K562 (cell line): ENCODE data around the gene ATP5MK. TPM values are rescaled to one million over a fixed set of nuclear protein-coding genes. Genes with fewer than 3 reads are reported as not detected.

Experiments used
- BCL6 ChIP-seq: fragments of 250-450 bp; sonication (Bioruptor Pico); IDR thresholded peaks from 2 replicates; pipeline ENCODE4 v1.4.0; 2020
- CBX3 ChIP-seq, 2 experiments: IDR thresholded peaks; 1 replicate in 1 of 2; 2 replicates in 1 of 2; pipeline ENCODE4 v1.6.1; 2012; ENCODE audit warnings: inconsistent platforms in 2 of 2, low read length in 2 of 2, borderline replicate concordance in 1 of 2, control low read depth in 1 of 2
- FOXA3 ChIP-seq, 2 experiments: fragments of 450-650 bp in 1 of 2; sonication (generic) in 1 of 2; formaldehyde crosslinking; IDR thresholded peaks in 1 of 2; conservative IDR thresholded peaks in 1 of 2; 2 replicates each; pipeline versions ENCODE4 v1.4.0 to v1.8.0; 2020 to 2022; ENCODE audit warnings: mild to moderate bottlenecking in 2 of 2, missing genetic modification reagents in 1 of 2
- JUN ChIP-seq, 2 experiments: sonication (generic) in 1 of 2; formaldehyde crosslinking in 1 of 2; IDR thresholded peaks; 2 replicates each; pipeline versions ENCODE4 v1.6.1 to v1.8.0; 2012 to 2022; ENCODE audit warnings: borderline replicate concordance in 2 of 2, mild to moderate bottlenecking in 2 of 2, improper control_type of control experiment in 1 of 2, low read depth in 1 of 2, low read length in 1 of 2, missing genetic modification reagents in 1 of 2
- polyA plus RNA-seq, 8 experiments: library from polyadenylated mRNA; depleted of rRNA in 4 of 8; stranded (reverse) in 5 of 8; unstranded in 3 of 8; fragments of >200 nt; fragmentation: Nextera tagmentation in 2 of 8; fragmentation: Illumina TruSeq in 1 of 8; extraction: Ambion mirVana in 2 of 8; extraction: Trizol in 1 of 8; gene quantifications; 2 replicates each; pipeline versions ENCODE4 v1.2.1 to v1.2.3, GENCODE V29; 2011 to 2014; ENCODE audit warnings: inconsistent platforms in 1 of 8, missing spikeins in 1 of 8
- total RNA-seq, 7 experiments: library from RNA; depleted of rRNA in 6 of 7; stranded (reverse); fragments of >200 nt in 6 of 7; fragmentation: Illumina TruSeq in 2 of 7; extraction: Trizol in 2 of 7; gene quantifications; 2 replicates each; pipeline versions ENCODE4 v1.2.1 to v1.2.3, GENCODE V29; 2011 to 2021; ENCODE audit warnings: low replicate concordance in 1 of 7
- TF ChIP-seq, protein P1 (sequence below): fragments of 450-650 bp; IDR thresholded peaks from 2 replicates; pipeline ENCODE4 v1.6.1; 2016; ENCODE audit warnings: mild to moderate bottlenecking, moderate library complexity
- TF ChIP-seq, protein P2 (sequence below): sonication (generic); IDR thresholded peaks from 2 replicates; pipeline ENCODE4 v1.6.1; 2016
- TF ChIP-seq, protein P3 (sequence below), 2 experiments: fragments of 450-650 bp in 1 of 2; sonication (generic) in 1 of 2; formaldehyde crosslinking in 1 of 2; IDR thresholded peaks in 1 of 2; conservative IDR thresholded peaks in 1 of 2; 2 replicates each; pipeline versions ENCODE4 v1.6.1 to v1.8.1; 2016 to 2023; ENCODE audit warnings: mild to moderate bottlenecking in 2 of 2, moderate library complexity in 2 of 2, inconsistent platforms in 1 of 2, missing genetic modification reagents in 1 of 2
- TF ChIP-seq, protein P4 (sequence below): fragments of 250-450 bp; sonication (Bioruptor Pico); IDR thresholded peaks from 2 replicates; pipeline ENCODE4 v1.4.0; 2020; ENCODE audit warnings: borderline replicate concordance

Gene ATP5MK
- total and polyA plus RNA-seq, 9 of the 15 experiments (the other 6 are each of a cell fraction or from before 2014, with no cell fraction given): 182 to 1,810 (median 741) TPM

DNA sequence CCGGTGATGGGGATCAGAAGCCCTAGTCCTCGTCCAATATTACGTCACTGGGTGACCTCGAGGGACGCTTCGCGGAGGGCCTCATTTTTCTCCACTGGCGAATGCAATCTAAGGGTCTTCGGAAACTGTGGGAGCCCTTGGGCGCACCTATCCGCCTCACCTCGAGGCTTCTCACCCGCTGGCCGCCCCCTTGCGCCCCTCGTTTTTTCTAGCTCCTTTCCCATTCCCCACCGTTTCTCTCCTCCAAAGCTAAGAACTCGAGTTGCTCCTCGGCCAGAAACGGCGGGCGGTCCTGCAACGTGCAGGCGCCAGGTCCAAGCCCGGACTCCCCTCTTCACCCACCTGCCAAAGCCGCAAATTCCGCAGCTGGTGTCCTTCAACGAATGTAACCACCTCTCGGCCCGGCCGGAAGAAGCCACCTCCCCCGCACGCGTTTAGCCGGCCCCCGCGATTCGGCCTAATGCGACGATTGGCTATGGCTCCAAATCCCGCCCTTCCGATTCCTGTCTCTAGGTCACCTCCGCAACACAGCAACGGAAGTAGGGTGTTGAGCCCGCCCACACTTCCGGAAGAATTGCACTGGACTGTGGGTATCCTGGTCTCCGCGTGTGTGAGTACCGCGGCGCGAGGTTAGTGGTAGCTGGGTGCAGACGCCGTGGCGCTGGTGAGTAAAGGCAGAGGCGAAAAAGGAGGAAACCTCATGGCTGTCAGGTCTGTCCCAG lies at the start of gene ATP5MK, which contains the start of gene PDCD11 (continued):
- TF ChIP-seq, protein P1, sequence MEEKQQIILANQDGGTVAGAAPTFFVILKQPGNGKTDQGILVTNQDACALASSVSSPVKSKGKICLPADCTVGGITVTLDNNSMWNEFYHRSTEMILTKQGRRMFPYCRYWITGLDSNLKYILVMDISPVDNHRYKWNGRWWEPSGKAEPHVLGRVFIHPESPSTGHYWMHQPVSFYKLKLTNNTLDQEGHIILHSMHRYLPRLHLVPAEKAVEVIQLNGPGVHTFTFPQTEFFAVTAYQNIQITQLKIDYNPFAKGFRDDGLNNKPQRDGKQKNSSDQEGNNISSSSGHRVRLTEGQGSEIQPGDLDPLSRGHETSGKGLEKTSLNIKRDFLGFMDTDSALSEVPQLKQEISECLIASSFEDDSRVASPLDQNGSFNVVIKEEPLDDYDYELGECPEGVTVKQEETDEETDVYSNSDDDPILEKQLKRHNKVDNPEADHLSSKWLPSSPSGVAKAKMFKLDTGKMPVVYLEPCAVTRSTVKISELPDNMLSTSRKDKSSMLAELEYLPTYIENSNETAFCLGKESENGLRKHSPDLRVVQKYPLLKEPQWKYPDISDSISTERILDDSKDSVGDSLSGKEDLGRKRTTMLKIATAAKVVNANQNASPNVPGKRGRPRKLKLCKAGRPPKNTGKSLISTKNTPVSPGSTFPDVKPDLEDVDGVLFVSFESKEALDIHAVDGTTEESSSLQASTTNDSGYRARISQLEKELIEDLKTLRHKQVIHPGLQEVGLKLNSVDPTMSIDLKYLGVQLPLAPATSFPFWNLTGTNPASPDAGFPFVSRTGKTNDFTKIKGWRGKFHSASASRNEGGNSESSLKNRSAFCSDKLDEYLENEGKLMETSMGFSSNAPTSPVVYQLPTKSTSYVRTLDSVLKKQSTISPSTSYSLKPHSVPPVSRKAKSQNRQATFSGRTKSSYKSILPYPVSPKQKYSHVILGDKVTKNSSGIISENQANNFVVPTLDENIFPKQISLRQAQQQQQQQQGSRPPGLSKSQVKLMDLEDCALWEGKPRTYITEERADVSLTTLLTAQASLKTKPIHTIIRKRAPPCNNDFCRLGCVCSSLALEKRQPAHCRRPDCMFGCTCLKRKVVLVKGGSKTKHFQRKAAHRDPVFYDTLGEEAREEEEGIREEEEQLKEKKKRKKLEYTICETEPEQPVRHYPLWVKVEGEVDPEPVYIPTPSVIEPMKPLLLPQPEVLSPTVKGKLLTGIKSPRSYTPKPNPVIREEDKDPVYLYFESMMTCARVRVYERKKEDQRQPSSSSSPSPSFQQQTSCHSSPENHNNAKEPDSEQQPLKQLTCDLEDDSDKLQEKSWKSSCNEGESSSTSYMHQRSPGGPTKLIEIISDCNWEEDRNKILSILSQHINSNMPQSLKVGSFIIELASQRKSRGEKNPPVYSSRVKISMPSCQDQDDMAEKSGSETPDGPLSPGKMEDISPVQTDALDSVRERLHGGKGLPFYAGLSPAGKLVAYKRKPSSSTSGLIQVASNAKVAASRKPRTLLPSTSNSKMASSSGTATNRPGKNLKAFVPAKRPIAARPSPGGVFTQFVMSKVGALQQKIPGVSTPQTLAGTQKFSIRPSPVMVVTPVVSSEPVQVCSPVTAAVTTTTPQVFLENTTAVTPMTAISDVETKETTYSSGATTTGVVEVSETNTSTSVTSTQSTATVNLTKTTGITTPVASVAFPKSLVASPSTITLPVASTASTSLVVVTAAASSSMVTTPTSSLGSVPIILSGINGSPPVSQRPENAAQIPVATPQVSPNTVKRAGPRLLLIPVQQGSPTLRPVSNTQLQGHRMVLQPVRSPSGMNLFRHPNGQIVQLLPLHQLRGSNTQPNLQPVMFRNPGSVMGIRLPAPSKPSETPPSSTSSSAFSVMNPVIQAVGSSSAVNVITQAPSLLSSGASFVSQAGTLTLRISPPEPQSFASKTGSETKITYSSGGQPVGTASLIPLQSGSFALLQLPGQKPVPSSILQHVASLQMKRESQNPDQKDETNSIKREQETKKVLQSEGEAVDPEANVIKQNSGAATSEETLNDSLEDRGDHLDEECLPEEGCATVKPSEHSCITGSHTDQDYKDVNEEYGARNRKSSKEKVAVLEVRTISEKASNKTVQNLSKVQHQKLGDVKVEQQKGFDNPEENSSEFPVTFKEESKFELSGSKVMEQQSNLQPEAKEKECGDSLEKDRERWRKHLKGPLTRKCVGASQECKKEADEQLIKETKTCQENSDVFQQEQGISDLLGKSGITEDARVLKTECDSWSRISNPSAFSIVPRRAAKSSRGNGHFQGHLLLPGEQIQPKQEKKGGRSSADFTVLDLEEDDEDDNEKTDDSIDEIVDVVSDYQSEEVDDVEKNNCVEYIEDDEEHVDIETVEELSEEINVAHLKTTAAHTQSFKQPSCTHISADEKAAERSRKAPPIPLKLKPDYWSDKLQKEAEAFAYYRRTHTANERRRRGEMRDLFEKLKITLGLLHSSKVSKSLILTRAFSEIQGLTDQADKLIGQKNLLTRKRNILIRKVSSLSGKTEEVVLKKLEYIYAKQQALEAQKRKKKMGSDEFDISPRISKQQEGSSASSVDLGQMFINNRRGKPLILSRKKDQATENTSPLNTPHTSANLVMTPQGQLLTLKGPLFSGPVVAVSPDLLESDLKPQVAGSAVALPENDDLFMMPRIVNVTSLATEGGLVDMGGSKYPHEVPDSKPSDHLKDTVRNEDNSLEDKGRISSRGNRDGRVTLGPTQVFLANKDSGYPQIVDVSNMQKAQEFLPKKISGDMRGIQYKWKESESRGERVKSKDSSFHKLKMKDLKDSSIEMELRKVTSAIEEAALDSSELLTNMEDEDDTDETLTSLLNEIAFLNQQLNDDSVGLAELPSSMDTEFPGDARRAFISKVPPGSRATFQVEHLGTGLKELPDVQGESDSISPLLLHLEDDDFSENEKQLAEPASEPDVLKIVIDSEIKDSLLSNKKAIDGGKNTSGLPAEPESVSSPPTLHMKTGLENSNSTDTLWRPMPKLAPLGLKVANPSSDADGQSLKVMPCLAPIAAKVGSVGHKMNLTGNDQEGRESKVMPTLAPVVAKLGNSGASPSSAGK: peak; percentile 68
- TF ChIP-seq CBX3 (IDR thresholded peaks at IDR 0.05; ENCODE audit: borderline replicate concordance in 1 of 2, low read length in 2 of 2): 0 out of 3 replicates have a peak, but pooled peaks of 1 of the 2 experiments have one; percentile 34
- TF ChIP-seq, protein P2, sequence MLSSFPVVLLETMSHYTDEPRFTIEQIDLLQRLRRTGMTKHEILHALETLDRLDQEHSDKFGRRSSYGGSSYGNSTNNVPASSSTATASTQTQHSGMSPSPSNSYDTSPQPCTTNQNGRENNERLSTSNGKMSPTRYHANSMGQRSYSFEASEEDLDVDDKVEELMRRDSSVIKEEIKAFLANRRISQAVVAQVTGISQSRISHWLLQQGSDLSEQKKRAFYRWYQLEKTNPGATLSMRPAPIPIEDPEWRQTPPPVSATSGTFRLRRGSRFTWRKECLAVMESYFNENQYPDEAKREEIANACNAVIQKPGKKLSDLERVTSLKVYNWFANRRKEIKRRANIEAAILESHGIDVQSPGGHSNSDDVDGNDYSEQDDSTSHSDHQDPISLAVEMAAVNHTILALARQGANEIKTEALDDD: no peak
- no peak for TF ChIP-seq JUN (IDR thresholded peaks at IDR 0.05; ENCODE audit: borderline replicate concordance, low read depth, low read length)
- no peak for TF ChIP-seq JUN (CRISPR knock-in tag; IDR thresholded peaks at IDR 0.05; ENCODE audit: borderline replicate concordance)
- no peak for TF ChIP-seq FOXA3 (CRISPR knock-in tag; conservative IDR thresholded peaks at IDR 0.05 in 1 of 2, IDR thresholded peaks at IDR 0.05 in 1 of 2)
- TF ChIP-seq, protein P3, sequence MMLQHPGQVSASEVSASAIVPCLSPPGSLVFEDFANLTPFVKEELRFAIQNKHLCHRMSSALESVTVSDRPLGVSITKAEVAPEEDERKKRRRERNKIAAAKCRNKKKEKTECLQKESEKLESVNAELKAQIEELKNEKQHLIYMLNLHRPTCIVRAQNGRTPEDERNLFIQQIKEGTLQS (IDR thresholded peaks at IDR 0.05): peak; percentile 64
- TF ChIP-seq, protein P3 (CRISPR knock-in tag; conservative IDR thresholded peaks at IDR 0.05): no peak
- TF ChIP-seq BCL6 (CRISPR knock-in tag): no peak
- TF ChIP-seq, protein P4, sequence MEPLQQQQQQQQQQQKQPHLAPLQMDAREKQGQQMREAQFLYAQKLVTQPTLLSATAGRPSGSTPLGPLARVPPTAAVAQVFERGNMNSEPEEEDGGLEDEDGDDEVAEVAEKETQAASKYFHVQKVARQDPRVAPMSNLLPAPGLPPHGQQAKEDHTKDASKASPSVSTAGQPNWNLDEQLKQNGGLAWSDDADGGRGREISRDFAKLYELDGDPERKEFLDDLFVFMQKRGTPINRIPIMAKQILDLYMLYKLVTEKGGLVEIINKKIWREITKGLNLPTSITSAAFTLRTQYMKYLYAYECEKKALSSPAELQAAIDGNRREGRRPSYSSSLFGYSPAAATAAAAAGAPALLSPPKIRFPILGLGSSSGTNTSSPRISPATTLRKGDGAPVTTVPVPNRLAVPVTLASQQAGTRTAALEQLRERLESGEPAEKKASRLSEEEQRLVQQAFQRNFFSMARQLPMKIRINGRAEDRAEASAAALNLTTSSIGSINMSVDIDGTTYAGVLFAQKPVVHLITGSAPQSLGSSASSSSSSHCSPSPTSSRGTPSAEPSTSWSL (CRISPR knock-in tag): no peak
